IMR-90 (cell line): ENCODE measurements around the gene HOXA13.

Experiments used
- CTCF ChIP-seq: conservative IDR thresholded peaks from 2 replicates; pipeline ENCODE4 v1.5.1; 2012; ENCODE audit warnings: mild to moderate bottlenecking, low read depth, low read length, improper control_type of control experiment
- NFE2L2 ChIP-seq: fragments of 150-350 bp; IDR thresholded peaks from 2 replicates; pipeline ENCODE4 v1.6.1; 2016; ENCODE audit warnings: low read depth, mild to moderate bottlenecking, low read length
- POLR2A ChIP-seq: IDR thresholded peaks from 2 replicates; pipeline ENCODE4 v1.6.1; 2012; ENCODE audit warnings: mild to moderate bottlenecking, low read depth, low read length
- RFX5 ChIP-seq: IDR thresholded peaks from 2 replicates; pipeline ENCODE4 v1.8.0; 2012; ENCODE audit warnings: low read depth, mild to moderate bottlenecking, low read length, moderate library complexity

GRCh38 chr7:27245798-27246691, 46.2 kb upstream of the HOXA13 start:
- no peak for TF ChIP-seq POLR2A
- no peak for TF ChIP-seq RFX5
- no peak for TF ChIP-seq CTCF
- TF ChIP-seq NFE2L2: no peak
